Stomach (tissue), 9 donors: Measurements from ENCODE around the gene GALM. TPM values are rescaled to one million over a fixed set of nuclear protein-coding genes. Genes with fewer than 3 reads are reported as not detected.

ENCODE experiments used
- DNase-seq, 2 donors: peaks; one replicate each; pipeline versions ENCODE4 v3.0.0 to v3.0.0-alpha.2; 2013 to 2019
- H3K27ac ChIP-seq, 5 donors: fragments of 200-600 bp in 4 of 5; sonication (generic) in 4 of 5; one replicate each; pipeline ENCODE4 v1.5.1; 2013 to 2019; ENCODE audit warnings: mild to moderate bottlenecking in 1 of 5, moderate library complexity in 1 of 5
- H3K27me3 ChIP-seq, 3 donors: fragments of 200-600 bp; sonication (generic); one replicate each; pipeline ENCODE4 v1.5.1; 2017 to 2019; ENCODE audit warnings: mixed run types in 1 of 3
- H3K36me3 ChIP-seq, 4 donors: fragments of 200-600 bp; sonication (generic); 1 replicate in 3 of 4; 2 replicates in 1 of 4; pipeline ENCODE4 v1.5.1; 2016 to 2019
- H3K4me1 ChIP-seq, 4 donors: fragments of 200-600 bp; sonication (generic); one replicate each; pipeline ENCODE4 v1.5.1; 2016 to 2019
- H3K4me3 ChIP-seq, 4 donors: fragments of 200-600 bp; sonication (generic) in 3 of 4; one replicate each; pipeline ENCODE4 v1.5.1; 2016 to 2019; ENCODE audit warnings: mild to moderate bottlenecking in 1 of 4
- H3K9me3 ChIP-seq, 4 donors: fragments of 200-600 bp; sonication (generic); one replicate each; pipeline ENCODE4 v1.5.1; 2016 to 2019
- CTCF ChIP-seq, 7 experiments: fragments of 450-650 bp in 4 of 7; fragments of 200-600 bp in 3 of 7; sonication (generic) in 3 of 7; IDR thresholded peaks; one replicate each; pipeline ENCODE4 v1.5.1; 2016 to 2019; ENCODE audit warnings: antibody characterized with exemption in 7 of 7, control low read depth in 2 of 7, mild to moderate bottlenecking in 1 of 7
- EP300 ChIP-seq: sonication (generic); formaldehyde crosslinking; IDR thresholded peaks from one replicate; pipeline ENCODE4 v1.6.1; 2017; ENCODE audit warnings: antibody characterized with exemption
- POLR2A ChIP-seq, 4 donors: fragments of 450-650 bp; IDR thresholded peaks; one replicate each; pipeline ENCODE4 v1.6.1; 2016; ENCODE audit warnings: antibody characterized with exemption in 4 of 4, control low read depth in 2 of 4, mild to moderate bottlenecking in 1 of 4, moderate library complexity in 1 of 4
- POLR2AphosphoS5 ChIP-seq, 3 donors: sonication (generic); formaldehyde crosslinking; IDR thresholded peaks; one replicate each; pipeline ENCODE4 v1.6.1; 2016; ENCODE audit warnings: antibody characterized with exemption in 3 of 3
- WGBS, 5 donors: extraction: QIAGEN DNeasy Blood & Tissue Kit in 3 of 5; methylation state at CpG; one replicate each; pipeline versions ENCODE4 v1.1.5 to v1.1.7; 2013 to 2018; 5-methylcytosine and 5-hydroxymethylcytosine counted together
- intact Hi-C: fragments of 100-400 bp; cut with DNase I; formaldehyde crosslinking; loops from one replicate; pipeline ENCODE4 v1.15.1; 2023; ENCODE audit warnings: low total_unique reads
- polyA plus RNA-seq, 3 donors: library from polyadenylated mRNA; stranded (reverse); fragments of 200-250 nt; gene quantifications; one replicate each; pipeline ENCODE4 v1.2.3, GENCODE V29; 2013
- total RNA-seq, 5 donors: library from RNA; depleted of rRNA; stranded (reverse); fragments of >200 nt; gene quantifications; one replicate each; pipeline versions ENCODE4 v1.1.0 to v1.2.3, GENCODE V29; 2014 to 2016
- donor health status: healthy with polysubstance abuse.
- donor health status: Bipolar disorder and iron deficiency.
- donor health status: healthy.

GALM gene
- total and polyA plus RNA-seq, 8 donors: 2.2 to 17.8 (median 9.3) TPM; not detected in 1

GRCh38 chr2:38775097-38775920 is 109.4 kb downstream of the GALM start:
- TF ChIP-seq POLR2AphosphoS5 (IDR thresholded peaks at IDR 0.05) (no peak), POLR2A (IDR thresholded peaks at IDR 0.05) (no peak), CTCF (IDR thresholded peaks at IDR 0.05) (no peak), EP300 (no peak)
- Histone ChIP-seq H3K27me3 (no peaks in the 10 kb centered on the region), H3K36me3 (peaks cover 0 to 5% (median 2%) of the 10 kb centered on the region in 4 donors), H3K4me3 (no peak overlapping the region), H3K27ac (no peak overlapping the region), H3K9me3 (no peaks in the 10 kb centered on the region), H3K4me1 (peaks cover 7 to 18% (median 13%) of the 10 kb centered on the region in 4 donors)
- DNase-seq: no peak
- intact Hi-C loops: no loop called here
- WGBS, 5 donors: 85 to 86% (median 86%) methylated on average over 17 of the region's 17 CpGs

GRCh38 chr2:38775921-38776225 is 110.0 kb downstream of the GALM start:
- Histone ChIP-seq H3K27ac (no peak overlapping the region), H3K4me3 (no peak overlapping the region), H3K4me1 (peaks cover 7 to 18% (median 13%) of the 10 kb centered on the region in 4 donors), H3K9me3 (no peaks in the 10 kb centered on the region), H3K36me3 (peaks cover 0 to 11% (median 7%) of the 10 kb centered on the region in 4 donors), H3K27me3 (no peaks in the 10 kb centered on the region)
- TF ChIP-seq POLR2A (IDR thresholded peaks at IDR 0.05) (no peak), CTCF (IDR thresholded peaks at IDR 0.05) (no peak), POLR2AphosphoS5 (IDR thresholded peaks at IDR 0.05) (no peak), EP300 (no peak)
- 79 to 83% (median 82%) methylated on average over 7 of the region's 7 CpGs for WGBS, 5 donors
- intact Hi-C loops: no loop called here
- no peak for DNase-seq

GRCh38 chr2:38776531-38776930 is 110.6 kb downstream of the GALM start:
- 79 to 86% (median 84%) methylated on average over 13 of the region's 13 CpGs for WGBS, 5 donors
- no peaks in the 10 kb centered on the region for H3K9me3 ChIP-seq

GRCh38 chr2:38778687-38779082 is 112.8 kb downstream of the GALM start:
- H3K36me3 ChIP-seq: peaks cover 3 to 31% (median 25%) of the 10 kb centered on the region in 4 donors
- intact Hi-C loops: no loop called here
- no peak for DNase-seq
- TF ChIP-seq EP300: no peak
- TF ChIP-seq POLR2AphosphoS5 (IDR thresholded peaks at IDR 0.05): no peak
- no peak for TF ChIP-seq CTCF (IDR thresholded peaks at IDR 0.05)
- no peak for TF ChIP-seq POLR2A (IDR thresholded peaks at IDR 0.05)
- WGBS, 5 donors: 4 to 8% (median 5%) methylated on average over 8 of the region's 8 CpGs
- H3K9me3 ChIP-seq: no peaks in the 10 kb centered on the region
- H3K27ac ChIP-seq: peak overlapping the region in 4 of 5 donors; percentile 70 to 82 (median 80)
- peaks cover 7 to 26% (median 15%) of the 10 kb centered on the region in 4 donors for H3K4me1 ChIP-seq
- H3K27me3 ChIP-seq: no peaks in the 10 kb centered on the region
- H3K4me3 ChIP-seq: peak overlapping the region; percentile 59 to 84 (median 71)

More at GRCh38 chr2:38776531-38776930, 110.6 kb downstream of the GALM start:
- no peak for DNase-seq
- Histone ChIP-seq H3K27ac (no peak overlapping the region), H3K27me3 (no peaks in the 10 kb centered on the region), H3K4me3 (no peak overlapping the region), H3K36me3 (peaks cover 2 to 17% (median 14%) of the 10 kb centered on the region in 4 donors), H3K4me1 (peaks cover 7 to 18% (median 13%) of the 10 kb centered on the region in 4 donors)
- TF ChIP-seq EP300 (no peak), POLR2A (IDR thresholded peaks at IDR 0.05) (no peak), POLR2AphosphoS5 (IDR thresholded peaks at IDR 0.05) (no peak), CTCF (IDR thresholded peaks at IDR 0.05) (no peak)
- intact Hi-C loops: no loop called here
